Stimulated activated CD4-positive, alpha-beta T cell treated with anti-CD3 and anti-CD28 coated beads, Interleukin-1b, Interleukin-23, amount 100 ng/mL, for 4 hours (primary cell): ENCODE measurements around the gene MAP3K15.

ENCODE experiments used
- DNase-seq, 2 donors: peaks; one replicate each; pipeline ENCODE4 v3.0.0-alpha.2; 2020; ENCODE audit warnings: low read depth in 2 of 2

MAP3K15 gene

DNA sequence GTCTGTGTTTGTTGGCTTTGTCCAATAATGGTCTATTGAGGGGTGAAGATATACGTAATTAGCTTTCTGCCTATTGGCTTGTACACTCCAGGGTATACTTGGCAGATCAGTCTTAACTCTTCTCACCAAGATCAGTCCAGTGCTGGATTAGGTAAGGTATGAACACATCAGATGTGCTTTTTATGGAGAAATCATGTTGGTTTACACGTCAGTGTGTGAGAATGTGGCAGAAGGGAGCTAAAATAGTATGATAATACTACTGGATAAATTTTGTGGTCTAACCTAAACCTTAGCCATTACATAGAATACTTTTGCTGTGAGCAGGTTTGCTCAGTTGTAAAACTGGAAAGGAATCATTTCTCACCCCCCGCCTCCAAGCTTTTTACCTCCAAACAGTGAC lies 167.4 kb downstream of the MAP3K15 start:
- DNase-seq: no peak

DNA sequence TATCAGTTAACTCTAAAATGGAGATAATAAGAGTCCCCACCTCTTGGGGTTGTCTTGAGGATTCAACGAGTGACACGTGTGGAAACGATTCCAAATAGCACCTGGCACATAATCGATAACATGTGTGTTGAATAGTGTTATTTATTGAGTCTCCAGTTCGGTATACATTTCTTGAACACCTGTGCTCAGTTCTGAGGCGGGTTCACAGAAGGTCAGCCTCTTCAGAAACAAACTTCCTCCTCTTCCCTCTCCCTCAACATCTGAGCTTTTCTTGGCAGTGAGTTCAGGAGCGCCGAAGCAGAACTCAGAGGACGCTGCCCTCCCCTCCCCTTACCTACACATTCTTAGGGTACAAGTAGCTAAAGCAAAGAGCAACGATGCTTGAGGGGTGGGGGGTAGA lies 170.6 kb downstream of the MAP3K15 start:
- no peak for DNase-seq

DNA sequence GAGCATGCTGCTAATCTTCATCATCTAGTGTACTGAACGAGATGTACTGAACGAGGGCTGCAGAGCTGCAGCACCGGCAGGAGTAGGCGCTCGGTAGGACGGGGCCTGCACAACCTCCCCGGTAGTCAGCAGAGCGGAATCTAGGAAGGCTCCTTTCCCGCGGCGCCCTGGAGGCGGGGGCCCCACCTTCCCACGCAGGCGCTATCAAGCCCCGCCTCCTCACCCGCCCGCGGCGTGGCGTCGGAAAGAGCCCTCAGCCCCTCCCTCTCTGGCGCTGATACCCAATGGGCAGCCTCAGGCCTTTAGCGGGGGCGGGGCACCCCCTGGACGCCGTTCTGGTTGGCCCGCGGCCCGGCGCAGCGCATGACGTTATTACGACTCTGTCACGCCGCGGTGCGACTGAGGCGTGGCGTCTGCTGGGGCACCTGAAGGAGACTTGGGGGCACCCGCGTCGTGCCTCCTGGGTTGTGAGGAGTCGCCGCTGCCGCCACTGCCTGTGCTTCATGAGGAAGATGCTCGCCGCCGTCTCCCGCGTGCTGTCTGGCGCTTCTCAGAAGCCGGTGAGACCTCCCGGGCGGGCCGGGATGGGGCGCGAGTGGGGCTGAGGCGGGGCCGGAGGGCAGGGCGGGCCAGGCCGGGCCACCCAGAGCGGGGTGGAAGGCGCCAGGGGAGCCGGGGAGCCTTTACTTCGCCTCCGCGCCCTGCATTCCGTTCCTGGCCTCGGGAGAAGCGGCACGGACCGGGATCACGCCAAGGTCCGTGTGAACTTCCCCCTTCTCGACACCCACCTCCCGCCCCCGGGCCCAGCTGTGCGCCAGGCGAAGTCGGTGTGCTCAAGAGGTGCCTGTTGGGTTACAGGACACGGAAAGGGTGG lies 171.5 kb downstream of the MAP3K15 start, which contains the start of gene PDHA1:
Gene PDHA1 (plus strand): TSS at position 393 of the 874 bp plus-strand sequence. CDS start 111 bp downstream, at position 504.
- DNase-seq: peak; percentile 83 to 84

DNA sequence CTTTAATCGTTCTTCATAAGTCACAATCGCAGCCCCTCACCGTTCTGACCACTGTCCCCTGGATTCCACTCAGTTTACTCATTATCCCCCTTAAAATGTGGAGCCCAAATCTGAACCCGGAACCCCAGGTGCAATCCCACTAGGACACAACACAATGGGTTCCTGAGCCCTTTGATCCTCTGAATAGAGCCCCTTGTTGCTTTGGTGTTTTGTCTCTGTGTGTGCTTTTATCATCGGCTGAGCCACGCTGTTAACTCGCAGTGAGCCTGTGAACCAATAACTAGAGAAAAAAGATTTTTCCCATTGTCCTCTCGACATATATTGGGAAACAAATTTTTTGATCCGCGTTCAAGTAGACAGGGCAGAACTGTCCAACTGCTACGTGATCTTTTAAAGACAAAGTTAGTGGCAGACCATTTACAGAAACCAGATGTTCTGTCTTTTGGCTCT lies 172.2 kb downstream of the MAP3K15 start:
- DNase-seq: no peak

DNA sequence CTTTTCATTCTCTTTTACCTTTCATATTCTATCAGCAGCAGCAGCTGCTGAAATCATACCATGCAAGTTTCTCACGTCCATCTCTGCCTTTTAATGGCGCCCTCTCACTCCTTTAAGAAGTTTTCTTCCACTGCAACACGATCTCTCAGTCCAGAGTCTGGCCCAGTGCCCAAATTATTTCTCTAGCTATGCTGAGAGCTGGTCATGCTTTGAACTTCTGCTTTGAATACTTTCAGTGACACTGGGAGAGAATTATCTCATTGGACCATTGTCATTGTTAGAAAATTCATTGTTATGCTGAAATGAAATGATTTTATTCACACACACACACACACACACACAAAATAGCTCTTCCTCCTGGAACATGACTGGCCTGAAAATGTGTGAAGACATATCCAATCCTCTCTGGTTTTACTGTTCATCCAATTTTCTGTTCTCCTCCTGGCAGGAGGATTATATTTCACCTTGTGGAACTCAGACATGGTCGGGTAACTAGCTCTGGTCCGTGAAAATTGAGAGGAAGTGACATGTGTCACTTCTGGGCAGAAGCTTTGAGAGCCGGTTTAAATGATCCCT lies 172.9 kb downstream of the MAP3K15 start:
- no peak for DNase-seq

DNA sequence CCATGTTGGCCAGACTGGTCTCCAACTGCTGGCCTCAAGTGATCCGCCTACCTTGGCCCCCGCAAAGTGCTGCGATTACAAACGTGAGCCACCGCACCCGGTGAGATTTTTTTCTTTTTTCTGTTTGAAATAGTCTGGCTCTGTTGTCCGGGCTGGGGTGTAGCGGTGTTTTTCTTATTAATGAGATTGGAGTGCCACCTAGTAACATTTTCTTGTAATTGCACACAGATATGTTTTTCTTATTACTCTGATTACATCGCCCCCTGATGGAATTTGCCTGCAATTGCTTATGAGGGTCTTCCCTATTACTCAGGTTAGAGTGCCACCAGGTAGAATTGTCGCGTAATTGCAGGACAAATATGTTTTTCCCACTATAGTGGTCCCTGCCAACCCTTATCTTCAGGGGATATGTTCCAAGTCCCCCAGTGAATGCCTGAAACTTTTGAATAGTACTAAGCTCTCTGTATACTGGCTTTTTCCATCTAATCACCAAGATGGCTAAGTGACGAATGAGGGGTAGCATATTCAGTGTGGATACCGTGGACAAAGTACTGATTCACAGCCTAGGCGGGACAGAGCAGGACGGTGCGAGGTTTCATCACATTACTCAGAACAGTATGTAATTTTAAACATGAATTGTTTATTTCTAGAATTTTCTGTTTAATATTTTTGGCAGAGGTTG lies 180.2 kb downstream of the MAP3K15 start:
- no peak for DNase-seq

DNA sequence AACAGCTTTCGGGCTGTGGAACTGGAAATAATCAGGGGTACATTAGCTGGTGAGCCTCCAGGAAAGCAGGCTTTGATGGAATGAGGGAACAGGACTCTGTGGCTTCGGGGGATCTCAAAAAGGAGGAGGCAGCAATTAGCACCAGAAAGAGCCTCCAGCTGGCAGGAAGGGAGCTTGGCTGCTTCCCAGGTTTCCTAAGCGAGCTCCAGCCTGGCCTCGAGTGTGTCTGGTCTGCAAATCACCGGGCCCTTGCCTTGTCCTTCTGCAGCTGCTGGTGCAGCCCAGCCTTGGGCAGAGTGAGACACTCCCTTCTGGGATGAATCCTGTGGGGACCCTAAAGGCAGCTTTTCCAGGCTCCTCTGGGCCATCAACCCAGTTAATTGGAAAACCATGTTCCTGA lies 182.3 kb downstream of the MAP3K15 start:
- DNase-seq: no peak

DNA sequence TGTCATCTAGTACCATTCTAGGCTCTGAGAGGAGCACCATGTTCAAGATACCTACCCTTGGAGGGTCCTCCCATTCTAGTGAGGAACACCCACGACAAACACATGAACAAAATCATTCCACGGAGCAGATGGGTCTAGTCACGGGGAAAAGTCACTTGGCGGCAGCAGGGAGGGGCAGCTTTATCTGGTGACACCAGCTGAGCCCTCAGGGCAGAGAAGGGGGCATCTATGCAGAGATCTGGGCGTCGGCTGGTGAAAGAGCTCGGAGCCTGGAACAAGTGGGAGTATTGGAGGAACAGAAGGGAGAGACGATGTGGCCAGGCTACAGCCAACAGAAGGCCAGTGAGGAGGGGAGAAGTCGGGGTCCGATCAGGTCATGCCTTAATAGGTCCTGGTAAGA lies 183.5 kb downstream of the MAP3K15 start:
- no peak for DNase-seq

DNA sequence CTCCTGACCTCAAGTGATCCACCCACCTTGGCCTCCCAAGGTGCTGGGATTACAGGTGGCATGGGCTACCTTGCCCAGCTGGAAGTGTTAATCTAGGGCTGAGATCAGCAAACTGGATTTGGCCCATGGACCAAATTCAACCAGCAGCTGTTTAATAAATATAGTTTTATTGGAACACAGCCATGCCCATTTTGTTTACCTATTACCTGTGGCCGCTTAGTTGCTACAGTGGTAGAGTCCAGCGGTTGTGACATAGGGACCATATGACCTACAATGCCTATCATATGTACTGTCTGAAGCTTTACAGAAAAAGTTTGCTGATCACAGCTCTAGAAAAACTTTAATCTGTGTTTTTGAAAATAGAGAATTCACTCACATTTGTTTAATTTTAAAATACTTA lies 188.7 kb downstream of the MAP3K15 start:
- no peak for DNase-seq
